Caki2 (cell line): ENCODE data around the gene CGNL1. TPM values are rescaled to one million over a fixed set of nuclear protein-coding genes. Genes with fewer than 3 reads are reported as not detected.
A peak's percentile ranks its signal among the peaks of the same experiment; 100 is the strongest.

ENCODE experiments used
- DNase-seq: peaks from one replicate; pipeline ENCODE4 v3.0.0-alpha.2; 2015; ENCODE audit warnings: low read depth
- in situ Hi-C: cut with HindIII; loops from 2 replicates; pipeline ENCODE4 v1.10.0; 2016; ENCODE audit warnings: low sequenced_read_pairs, low pct_unique_long_range_greater_than_20kb, mixed read lengths
- total RNA-seq: library from RNA; depleted of rRNA; stranded (reverse); fragments of >200 nt; shearing (Covaris generic); gene quantifications from 2 replicates; pipeline ENCODE4 v1.2.3, GENCODE V29; 2014; ENCODE audit warnings: low replicate concordance; rRNA removed

CGNL1 gene
- total RNA-seq, 1 experiment from 2014 or later, result 0.84 TPM

- in situ Hi-C loops, result no loop called here
- DNase-seq, result no peak
Observed at GRCh38 chr15:57589754-57590153, 213.4 kb downstream of the CGNL1 start.

DNA sequence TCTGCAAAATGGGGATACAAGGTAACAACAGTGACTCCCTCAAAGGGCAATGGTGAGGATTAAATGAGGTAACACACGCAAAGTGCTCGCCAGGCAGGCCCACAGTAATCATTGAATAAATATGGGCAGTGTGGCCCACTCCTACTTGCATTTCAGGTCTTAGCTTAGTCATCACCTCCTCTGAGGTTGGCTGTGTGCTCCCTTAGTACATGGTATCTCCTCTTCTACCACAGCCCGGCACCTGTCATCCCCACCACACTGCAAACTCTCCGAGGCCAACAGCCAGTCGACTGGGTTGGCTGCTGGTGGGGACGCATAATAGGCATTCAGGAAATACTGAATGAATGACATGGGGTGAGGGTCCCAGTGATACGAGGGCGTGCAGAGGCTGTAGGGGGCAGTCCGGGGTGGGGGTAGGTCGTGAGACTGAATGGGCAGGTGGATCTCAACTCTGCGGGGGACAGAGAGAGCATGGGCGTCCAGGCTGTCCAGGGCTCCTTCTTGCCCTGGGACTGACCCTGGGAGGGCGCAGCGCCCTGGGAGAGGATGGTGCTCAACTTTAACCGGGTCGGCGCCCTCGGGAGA lies 215.0 kb downstream of the CGNL1 start:
- no peak for DNase-seq
- in situ Hi-C loops, result no loop called here

GRCh38 chr15:57591822-57592367 lies 215.6 kb downstream of the CGNL1 start, which contains the start of gene MYZAP:
MYZAP (plus strand) TSS chr15:57591904; CDS start chr15:57592035, 131 bp downstream.
- in situ Hi-C loops, result no loop called here
- peak; percentile 6 for DNase-seq

DNA sequence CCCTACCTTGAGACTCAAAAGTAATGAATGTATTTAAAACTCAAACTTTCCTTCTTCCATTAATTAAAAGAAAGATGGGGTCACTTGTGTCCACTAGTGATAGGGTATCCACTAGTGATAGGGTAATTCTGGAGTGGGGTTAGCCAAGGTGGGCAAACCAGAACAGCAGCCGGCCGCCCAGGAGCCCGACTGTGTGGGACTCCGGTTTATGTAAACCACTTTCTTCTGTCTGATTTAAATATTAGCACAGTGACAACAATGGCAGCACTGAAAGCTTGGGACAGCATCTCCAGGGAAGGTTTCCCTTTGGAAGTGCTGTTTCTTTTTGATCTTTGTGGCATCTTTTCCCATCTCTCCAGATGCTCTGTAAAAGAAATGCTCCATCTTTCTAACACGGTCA lies 216.1 kb downstream of the CGNL1 start:
- DNase-seq, result no peak
- in situ Hi-C loops, result no loop called here

- no peak for DNase-seq
- in situ Hi-C loops, result no loop called here
Observed at GRCh38 chr15:57592836-57593420, 216.6 kb downstream of the CGNL1 start.

DNA sequence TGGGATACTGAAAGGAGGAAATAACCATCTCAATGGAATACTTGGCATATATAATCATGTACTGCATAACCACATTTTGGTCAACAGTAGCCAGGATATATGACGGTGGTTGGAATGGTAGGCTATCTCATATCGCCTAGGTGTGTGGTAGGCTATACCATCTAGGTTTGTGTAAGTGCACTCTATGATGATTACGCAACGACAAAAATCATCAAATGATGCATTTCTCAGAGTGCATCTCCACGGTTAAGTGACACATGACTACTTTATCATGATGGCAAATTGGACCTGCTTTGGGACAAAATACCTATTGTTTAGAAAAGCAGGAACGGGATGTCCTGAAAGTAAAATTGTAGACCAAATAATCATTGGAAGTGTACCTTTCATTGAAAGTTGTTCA lies 218.2 kb downstream of the CGNL1 start:
- DNase-seq, result no peak
- in situ Hi-C loops, result no loop called here

- in situ Hi-C loops, result no loop called here
- no peak for DNase-seq
Observed at GRCh38 chr15:57595011-57595866, 218.9 kb downstream of the CGNL1 start.

DNA sequence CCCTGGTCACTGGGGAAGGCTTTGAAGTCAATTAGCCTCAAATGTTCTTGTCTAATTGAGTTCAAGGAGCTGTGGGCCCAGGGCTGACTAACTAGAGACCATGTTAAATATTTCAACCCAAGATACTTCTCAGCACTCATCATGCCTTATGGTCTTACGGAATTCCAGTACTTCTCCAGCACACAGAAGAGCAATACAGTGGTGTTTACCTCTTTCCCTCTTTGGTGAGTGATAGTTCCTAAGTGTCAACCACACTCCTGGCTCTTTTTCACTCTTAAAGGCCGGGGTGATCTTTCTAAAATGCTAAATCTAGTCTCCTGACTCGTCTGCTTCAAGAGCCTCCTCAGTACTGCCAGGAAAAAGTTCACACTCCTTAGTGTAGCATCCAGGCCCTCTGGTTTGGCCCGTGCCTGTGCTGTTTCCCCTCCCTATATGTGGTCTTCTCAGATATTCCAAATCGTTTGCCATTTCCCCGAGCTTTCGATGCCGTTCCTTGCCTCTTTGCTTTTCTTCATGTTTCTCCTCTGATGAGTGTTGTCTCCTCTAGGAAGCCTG lies 220.1 kb downstream of the CGNL1 start:
- in situ Hi-C loops, result no loop called here
- DNase-seq, result no peak

GRCh38 chr15:57596978-57597377 lies 220.7 kb downstream of the CGNL1 start:
- no peak for DNase-seq
- in situ Hi-C loops, result no loop called here

DNA sequence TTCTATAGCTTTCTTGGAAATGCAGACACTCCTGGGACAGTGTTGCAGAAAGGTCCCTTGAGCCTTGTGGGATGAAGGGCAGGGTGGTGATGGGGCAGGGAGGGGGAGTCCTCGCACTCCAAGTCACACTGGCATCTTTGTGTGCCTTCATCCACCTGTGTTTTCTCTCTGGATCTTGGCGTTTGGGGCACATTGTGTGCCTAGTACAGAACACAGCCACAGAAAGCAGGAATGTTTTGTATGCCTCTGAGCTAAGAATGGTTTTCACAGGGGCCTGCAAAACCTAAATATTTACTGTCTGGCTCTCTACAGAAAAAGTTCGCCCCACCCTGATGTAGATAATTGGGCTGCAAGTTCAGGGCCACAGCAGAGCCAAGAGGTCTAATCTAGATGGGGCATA lies 221.1 kb downstream of the CGNL1 start:
- no peak for DNase-seq
- in situ Hi-C loops, result no loop called here

DNA sequence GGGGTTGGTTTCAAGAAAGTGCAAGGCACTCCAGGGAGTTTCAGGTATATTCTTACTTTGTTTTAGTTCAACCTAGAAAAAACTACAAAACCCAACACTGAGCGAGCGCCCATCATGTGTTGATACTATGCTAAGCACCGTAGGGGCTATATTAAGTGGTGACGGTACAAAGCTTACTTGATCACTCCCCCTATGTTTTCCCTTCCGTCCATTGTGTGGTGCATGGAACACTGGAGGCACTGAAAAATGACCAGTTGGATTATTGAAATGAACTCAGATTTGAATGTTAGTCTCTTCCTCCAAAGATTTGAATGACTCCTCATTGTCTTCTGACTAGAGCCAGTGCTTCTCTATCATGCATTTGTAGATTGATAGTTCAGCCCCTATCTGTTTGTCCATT lies 222.0 kb downstream of the CGNL1 start:
- DNase-seq, result no peak
- in situ Hi-C loops, result no loop called here

GRCh38 chr15:57599296-57599810 lies 223.0 kb downstream of the CGNL1 start:
- in situ Hi-C loops, result no loop called here
- DNase-seq, result no peak

GRCh38 chr15:57600197-57600596 lies 223.9 kb downstream of the CGNL1 start:
- in situ Hi-C loops, result no loop called here
- no peak for DNase-seq

Other genes starting within 250 kb of the CGNL1 start
- gene MYZAP, start 215.4 kb downstream of the CGNL1 start, total RNA-seq, result not detected in 2 replicates